ENCODE data around the gene RGS4. TPM values are rescaled to one million over a fixed set of nuclear protein-coding genes. Genes with fewer than 3 reads are reported as not detected.
A peak's percentile ranks its signal among the peaks of the same experiment; 100 is the strongest.

RGS4 gene
- 0.52 TPM for total RNA-seq
- long read RNA-seq, result 0 reads

DNA sequence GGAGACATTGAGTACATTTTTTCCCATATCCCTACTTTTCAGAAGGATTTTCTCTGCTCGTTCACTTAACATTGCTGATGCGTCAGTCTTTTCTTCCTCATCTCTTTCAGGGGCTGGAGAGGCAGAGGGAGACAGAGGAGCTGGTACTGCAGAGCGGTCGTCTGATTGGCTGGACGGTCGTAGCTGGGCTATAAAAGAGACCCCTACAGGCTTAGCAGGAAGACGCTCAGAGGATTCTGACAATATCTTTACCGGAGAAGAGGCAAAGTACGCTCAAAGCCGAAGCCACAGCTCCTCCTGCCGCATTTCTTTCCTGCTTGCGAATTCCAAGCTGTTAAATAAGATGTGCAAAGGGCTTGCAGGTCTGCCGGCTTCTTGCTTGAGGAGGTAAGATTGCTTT, at the start of gene RGS4:
Gene RGS4, plus strand, starts transcription at position 220 of the 400 bp plus-strand sequence. Its CDS starts 124 bp downstream, at position 344.
- intact Hi-C loops (cut with micrococcal nuclease), result loop anchor here (10.0 kb wide), 1 partner anchor 194 kb away; no protein-coding TSS in a partner anchor
- peak; percentile 49 for DNase-seq
- peak; percentile 99 for ATAC-seq

- intact Hi-C loops (cut with micrococcal nuclease), result no loop called here
- ATAC-seq (no peak), DNase-seq (no peak)
Observed at GRCh38 chr1:163022129-163022528, 47.0 kb upstream of the RGS4 start.

DNA sequence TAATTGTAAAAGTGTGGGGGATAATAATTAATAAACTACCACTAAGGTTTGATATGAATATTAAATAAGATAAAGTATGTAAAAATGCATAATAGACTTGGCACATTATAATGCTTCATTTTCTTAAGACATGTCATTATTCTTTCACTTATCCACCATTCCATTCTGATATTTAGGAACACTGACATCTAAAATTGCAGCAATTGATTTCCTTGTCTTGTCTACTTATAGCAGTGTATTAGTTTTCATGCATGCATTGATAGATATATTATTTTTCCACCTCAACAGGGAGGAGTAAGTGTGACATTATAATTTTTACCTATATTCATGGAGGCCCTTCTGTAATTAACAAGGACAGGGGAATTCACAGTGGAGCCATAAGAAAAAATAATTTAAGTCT, 41.6 kb upstream of the RGS4 start:
- intact Hi-C loops (cut with micrococcal nuclease), result no loop called here
- no peak for ATAC-seq
- DNase-seq, result no peak

- ATAC-seq, result no peak
- no peak for DNase-seq
- intact Hi-C loops (cut with micrococcal nuclease), result no loop called here
Observed at GRCh38 chr1:163029901-163030300, 39.3 kb upstream of the RGS4 start.

DNA sequence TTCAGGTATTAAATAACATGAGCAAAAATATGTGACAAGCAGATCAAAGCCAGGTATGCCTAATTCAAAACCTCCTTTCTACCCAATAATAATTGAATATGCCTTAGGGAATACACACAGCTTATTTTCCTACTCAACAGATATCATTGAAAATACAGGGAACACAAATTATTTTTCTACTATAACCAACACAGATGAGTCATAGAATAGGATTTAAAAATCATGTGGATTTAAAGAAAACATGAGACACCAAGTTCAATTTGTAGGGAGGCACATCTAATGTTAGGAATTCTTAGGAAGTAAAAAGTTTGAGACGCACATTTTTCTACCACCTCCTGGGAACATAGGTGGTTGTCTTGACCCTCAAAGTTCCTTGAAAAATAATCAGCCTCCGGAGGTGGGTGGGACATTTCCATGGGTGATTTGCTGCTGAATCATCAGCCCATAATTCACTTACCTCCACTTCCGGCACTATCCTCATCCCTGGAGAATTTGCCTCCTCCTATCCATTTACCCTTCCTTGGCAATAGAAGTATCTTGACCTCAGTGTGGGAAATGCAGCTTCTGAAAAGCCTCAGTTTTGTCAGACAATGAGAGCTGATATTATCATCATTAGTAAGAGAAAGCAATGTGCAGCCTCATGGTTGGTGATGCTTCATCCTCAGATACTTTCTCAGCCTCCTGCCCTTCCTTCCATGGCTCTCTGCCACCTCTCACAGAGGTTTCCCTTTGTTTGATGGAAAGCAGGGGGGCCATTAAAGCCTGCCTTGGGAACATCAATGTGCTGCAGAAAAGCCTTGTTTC, 33.5 kb upstream of the RGS4 start:
- ATAC-seq (no peak), DNase-seq (no peak)
- intact Hi-C loops (cut with micrococcal nuclease), result no loop called here

DNA sequence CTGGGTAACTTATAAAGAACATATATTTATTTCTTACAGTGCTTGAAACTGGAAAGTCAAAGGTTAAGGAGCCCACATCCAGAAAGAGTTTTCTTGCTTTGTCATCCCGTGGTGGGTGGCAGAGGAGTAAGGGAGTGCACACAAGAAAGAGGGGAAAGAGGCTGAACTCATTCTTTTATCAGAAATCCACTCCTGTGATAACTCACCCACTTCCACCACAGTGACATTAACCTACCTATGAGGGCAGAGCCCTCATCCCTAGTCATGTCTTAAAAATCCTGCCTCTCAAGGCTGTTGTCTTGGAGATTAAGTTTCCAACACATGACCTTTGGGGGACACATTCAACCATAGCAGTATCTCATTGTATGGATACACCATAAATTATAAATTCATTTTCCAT, 32.5 kb upstream of the RGS4 start:
- ATAC-seq (no peak), DNase-seq (no peak)
- intact Hi-C loops (cut with micrococcal nuclease), result no loop called here

DNA sequence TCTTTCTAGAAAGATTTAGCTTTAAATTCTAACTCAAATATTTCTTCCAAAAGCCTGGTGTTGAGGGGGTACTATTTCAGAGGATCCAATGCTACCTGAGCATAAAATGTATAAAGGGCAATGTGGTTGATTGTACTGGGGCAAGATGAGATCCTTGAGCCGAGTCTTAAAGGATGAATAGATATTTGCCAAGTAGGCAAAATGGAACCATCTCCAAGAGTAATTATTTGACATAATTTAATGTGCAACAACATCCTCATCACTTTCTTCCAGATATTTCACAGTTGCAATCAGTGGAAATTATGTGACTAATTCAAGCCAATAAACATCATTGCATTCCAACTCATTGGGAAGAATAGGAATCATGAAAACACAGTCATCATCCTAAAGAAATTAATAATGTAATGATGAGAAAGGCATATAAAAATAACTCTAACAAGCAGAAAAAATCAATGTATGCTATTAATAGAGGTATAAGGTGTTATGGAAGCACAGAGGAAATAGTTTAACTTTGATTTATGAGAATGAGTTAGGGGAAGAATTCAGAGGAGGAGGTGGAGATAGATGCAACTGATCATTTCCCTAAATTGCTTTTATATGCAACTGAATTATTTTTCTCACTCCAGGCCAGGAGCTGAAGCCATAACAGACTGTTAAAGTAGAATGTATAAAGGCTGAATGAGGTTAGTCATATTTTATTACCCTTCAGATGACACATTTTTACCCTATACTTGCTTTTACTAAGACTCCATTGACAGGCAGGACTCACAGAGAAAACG, 30.0 kb upstream of the RGS4 start:
- intact Hi-C loops (cut with micrococcal nuclease), result no loop called here
- ATAC-seq (no peak), DNase-seq (no peak)

GRCh38 chr1:163039707-163040093, 29.5 kb upstream of the RGS4 start:
- intact Hi-C loops (cut with micrococcal nuclease), result no loop called here
- no peak for ATAC-seq

DNA sequence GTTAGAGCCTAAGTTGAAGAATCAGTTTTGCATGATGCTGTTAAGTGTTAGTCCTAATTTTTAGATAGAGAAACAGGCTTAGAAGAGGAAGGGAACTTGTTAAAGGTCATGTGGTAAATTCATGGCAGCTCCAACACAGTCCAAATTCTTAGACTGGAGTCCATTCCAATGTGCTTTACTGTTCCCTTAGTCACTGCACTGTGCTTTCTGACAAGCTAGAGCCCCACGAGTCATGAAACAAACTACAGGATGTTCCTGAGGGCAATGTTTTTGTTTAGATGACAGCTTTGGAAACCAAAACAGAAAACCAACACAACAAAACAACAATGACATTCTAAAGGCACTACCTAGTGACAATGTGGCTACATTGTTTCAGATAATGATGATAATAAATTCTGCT, 23.1 kb upstream of the RGS4 start:
- DNase-seq (no peak), ATAC-seq (no peak)
- intact Hi-C loops (cut with micrococcal nuclease), result no loop called here

More at GRCh38 chr1:163039707-163040093, 29.5 kb upstream of the RGS4 start:
- no peak for DNase-seq

GRCh38 chr1:163047951-163048659, 21.1 kb upstream of the RGS4 start:
- intact Hi-C loops (cut with micrococcal nuclease), result no loop called here
- ATAC-seq, result no peak
- DNase-seq, result no peak

- DNase-seq (no peak), ATAC-seq (no peak)
- intact Hi-C loops (cut with micrococcal nuclease), result no loop called here
Observed at GRCh38 chr1:163048869-163049268, 20.3 kb upstream of the RGS4 start.

GRCh38 chr1:163049296-163049695, 19.9 kb upstream of the RGS4 start:
- ATAC-seq, result no peak
- intact Hi-C loops (cut with micrococcal nuclease), result no loop called here
- no peak for DNase-seq

GRCh38 chr1:163050496-163050895, 18.7 kb upstream of the RGS4 start:
- intact Hi-C loops (cut with micrococcal nuclease), result no loop called here

DNA sequence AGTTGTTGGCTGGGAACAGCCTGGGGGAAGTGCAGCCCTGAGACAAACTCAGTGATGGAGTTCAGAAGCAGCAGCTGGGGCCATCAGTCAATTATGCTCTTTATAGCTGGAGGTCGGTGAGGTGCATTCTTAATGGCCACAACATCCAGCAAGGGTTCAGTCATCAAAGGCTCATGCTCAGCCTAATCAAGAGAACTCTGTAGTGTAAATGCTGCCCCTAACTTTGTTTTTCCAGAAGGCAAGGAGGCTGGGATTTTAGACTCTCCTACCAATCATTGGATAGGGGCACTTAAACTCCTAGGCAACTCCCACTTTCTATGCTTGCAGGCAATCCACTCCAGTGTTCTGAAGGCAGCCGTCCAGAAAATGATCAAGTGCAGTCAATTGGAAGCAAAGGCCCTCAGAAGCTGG, 15.0 kb upstream of the RGS4 start:
- intact Hi-C loops (cut with micrococcal nuclease), result no loop called here
- DNase-seq (no peak), ATAC-seq (no peak)

More at GRCh38 chr1:163050496-163050895, 18.7 kb upstream of the RGS4 start:
- ATAC-seq (no peak), DNase-seq (no peak)

GRCh38 chr1:163055005-163055404, 14.2 kb upstream of the RGS4 start:
- DNase-seq (no peak), ATAC-seq (no peak)
- intact Hi-C loops (cut with micrococcal nuclease), result no loop called here

GRCh38 chr1:163055531-163055930, 13.6 kb upstream of the RGS4 start:
- DNase-seq, result no peak
- intact Hi-C loops (cut with micrococcal nuclease), result no loop called here
- no peak for ATAC-seq

GRCh38 chr1:163056831-163057230, 12.3 kb upstream of the RGS4 start:
- DNase-seq, result no peak
- intact Hi-C loops (cut with micrococcal nuclease), result no loop called here

DNA sequence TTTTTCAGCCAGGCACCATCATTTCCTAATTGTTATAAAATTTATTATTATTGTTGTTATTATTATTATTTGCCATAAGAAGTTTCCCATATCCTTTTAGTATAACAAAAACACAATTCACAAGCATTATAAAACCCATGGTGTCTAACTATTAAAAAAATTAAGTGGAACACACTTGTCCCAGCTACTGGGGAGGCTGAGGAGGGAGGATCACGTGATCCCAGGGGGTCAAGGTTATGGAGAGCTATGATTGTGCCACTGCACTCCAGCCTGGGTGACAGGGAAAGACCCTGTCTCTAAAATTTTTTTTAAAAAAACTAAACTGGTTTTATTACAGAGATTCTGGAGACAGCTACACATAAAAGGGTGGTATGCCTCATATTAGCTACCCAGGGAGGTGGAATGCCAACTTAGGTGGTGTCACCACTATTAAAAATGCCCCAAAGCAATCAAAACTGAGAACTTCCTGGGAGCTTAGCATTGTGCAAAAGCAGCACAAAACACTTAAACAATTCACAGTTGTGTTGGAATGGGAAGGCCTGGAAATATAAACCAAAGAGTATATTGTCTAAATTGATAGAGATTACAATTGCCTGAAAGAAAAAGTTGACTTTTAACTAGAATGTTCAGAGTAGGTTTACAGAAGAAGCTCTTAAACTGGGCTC, 8.7 kb upstream of the RGS4 start:
- DNase-seq (no peak), ATAC-seq (no peak)
- intact Hi-C loops (cut with micrococcal nuclease), result loop anchor here (10.0 kb wide), 1 partner anchor 186 kb away; no protein-coding TSS in a partner anchor

More at GRCh38 chr1:163056831-163057230, 12.3 kb upstream of the RGS4 start:
- ATAC-seq, result no peak

GRCh38 chr1:163063143-163063542, 6.0 kb upstream of the RGS4 start:
- intact Hi-C loops (cut with micrococcal nuclease), result loop anchor here (10.0 kb wide), 1 partner anchor 188 kb away; no protein-coding TSS in a partner anchor
- no peak for ATAC-seq
- no peak for DNase-seq

Measured in left ventricle myocardium superior (tissue), 1 donor.